PC-3 (cell line): ENCODE results near the gene LUC7L. TPM values are rescaled to one million over a fixed set of nuclear protein-coding genes. Genes with fewer than 3 reads are reported as not detected.
"Not testable (repeated sequence)": the region's sequence is repeated elsewhere in the genome, so short reads cannot be mapped to it uniquely, and the experiment has no call there.

Experiments used
- ATAC-seq: fragments of 200-7000 bp; cut with Tn5 transposase; 2 replicates; pipeline ENCODE4 v1.9.1; 2020; ENCODE audit warnings: mild to moderate bottlenecking, moderate library complexity
- BruUV-seq: library from RNA; stranded (reverse); fragments of 400-500 nt; replicated peaks from 2 replicates; lab custom pipeline; 2021; lab: Mats Ljungman, UMichigan
- CTCF ChIA-PET: fragments of 300-600 bp; sonication (Branson Sonifier 250); formaldehyde crosslinking; loops from one replicate; lab custom pipeline; 2022; ENCODE audit warnings: antibody characterized with exemption; lab: Charles Lee
- POLR2A ChIA-PET: fragments of 300-600 bp; sonication (Branson Sonifier 250); formaldehyde crosslinking; loops from one replicate; lab custom pipeline; 2022; ENCODE audit warnings: antibody characterized with exemption; ENCODE audit not compliant: unreplicated experiment; lab: Charles Lee
- DNase-seq: peaks from one replicate; pipeline ENCODE4 v3.0.0-alpha.2; 2015
- H2AFZ ChIP-seq: fragments of 300-600 bp; sonication (generic); 2 replicates; pipeline ENCODE4 v1.6.0; 2016; ENCODE audit warnings: antibody characterized with exemption, low read length
- H3F3A ChIP-seq: fragments of 300-600 bp; sonication (generic); one replicate; pipeline ENCODE4 v1.6.0; 2017; ENCODE audit warnings: antibody characterized with exemption, low read length, control low read depth, mild to moderate bottlenecking; ENCODE audit not compliant: unreplicated experiment
- H3K27ac ChIP-seq: fragments of 300-600 bp; sonication (generic); 2 replicates; pipeline ENCODE4 v1.5.1; 2016; ENCODE audit warnings: mild to moderate bottlenecking, low read length
- H3K27me3 ChIP-seq: fragments of 300-600 bp; sonication (generic); 2 replicates; pipeline ENCODE4 v1.6.1; 2016; ENCODE audit warnings: low read length, mixed read lengths
- H3K36me3 ChIP-seq: fragments of 300-600 bp; sonication (generic); 2 replicates; pipeline ENCODE4 v1.6.1; 2016; ENCODE audit warnings: low read depth, mixed run types, low read length, mixed read lengths
- H3K4me1 ChIP-seq: fragments of 300-600 bp; sonication (generic); 2 replicates; pipeline ENCODE4 v1.5.1; 2016; ENCODE audit warnings: low read length; ENCODE audit not compliant: insufficient read depth
- H3K4me2 ChIP-seq: fragments of 300-600 bp; sonication (generic); 2 replicates; pipeline ENCODE4 v1.6.0; 2016; ENCODE audit warnings: low read length
- H3K4me3 ChIP-seq: fragments of 300-600 bp; sonication (generic); 2 replicates; pipeline ENCODE4 v1.5.1; 2016; ENCODE audit warnings: mild to moderate bottlenecking, low read length, mixed read lengths
- H3K79me2 ChIP-seq: fragments of 300-600 bp; sonication (generic); 2 replicates; pipeline ENCODE4 v1.6.1; 2017; ENCODE audit warnings: low read length, mixed read lengths
- H3K9ac ChIP-seq: fragments of 300-600 bp; sonication (generic); 2 replicates; pipeline ENCODE4 v1.6.0; 2016; ENCODE audit warnings: mild to moderate bottlenecking, low read length
- H3K9me2 ChIP-seq: fragments of 300-600 bp; sonication (generic); replicated peaks from 2 replicates; pipeline ENCODE4 v1.6.1; 2016; ENCODE audit warnings: mixed run types, low read length, mixed read lengths
- H3K9me3 ChIP-seq: fragments of 300-600 bp; sonication (generic); 2 replicates; pipeline ENCODE4 v1.6.1; 2016; ENCODE audit warnings: low read length, mixed read lengths
- H4K20me1 ChIP-seq: fragments of 300-600 bp; sonication (generic); 2 replicates; pipeline ENCODE4 v1.6.1; 2016; ENCODE audit warnings: low read length, mixed read lengths
- EZH2 ChIP-seq: fragments of 300-600 bp; sonication (generic); IDR thresholded peaks from one replicate; pipeline ENCODE4 v1.6.1; 2017; ENCODE audit warnings: antibody characterized with exemption, mild to moderate bottlenecking, low read length; ENCODE audit not compliant: unreplicated experiment
- EZH2phosphoT487 ChIP-seq: fragments of 300-600 bp; sonication (generic); IDR thresholded peaks from 2 replicates; pipeline ENCODE4 v1.6.1; 2018; ENCODE audit warnings: mild to moderate bottlenecking, antibody characterized with exemption, low read length, borderline replicate concordance
- intact Hi-C: fragments of 100-400 bp; cut with micrococcal nuclease; formaldehyde crosslinking; loops from 2 replicates; pipeline ENCODE4 v1.9.0; 2023
- total RNA-seq: library from RNA; depleted of rRNA; stranded (reverse); fragments of >200 nt; gene quantifications from 2 replicates; pipeline ENCODE4 v1.2.3, GENCODE V29; 2014
- TF ChIP-seq, protein P1 (sequence below): fragments of 300-600 bp; sonication (generic); conservative IDR thresholded peaks from 2 replicates; pipeline ENCODE4 v1.5.1; 2017; ENCODE audit warnings: antibody characterized with exemption, low read depth, mild to moderate bottlenecking, low read length

LUC7L gene
- total RNA-seq, 1 experiment from 2014 or later = 46.0 TPM

DNA sequence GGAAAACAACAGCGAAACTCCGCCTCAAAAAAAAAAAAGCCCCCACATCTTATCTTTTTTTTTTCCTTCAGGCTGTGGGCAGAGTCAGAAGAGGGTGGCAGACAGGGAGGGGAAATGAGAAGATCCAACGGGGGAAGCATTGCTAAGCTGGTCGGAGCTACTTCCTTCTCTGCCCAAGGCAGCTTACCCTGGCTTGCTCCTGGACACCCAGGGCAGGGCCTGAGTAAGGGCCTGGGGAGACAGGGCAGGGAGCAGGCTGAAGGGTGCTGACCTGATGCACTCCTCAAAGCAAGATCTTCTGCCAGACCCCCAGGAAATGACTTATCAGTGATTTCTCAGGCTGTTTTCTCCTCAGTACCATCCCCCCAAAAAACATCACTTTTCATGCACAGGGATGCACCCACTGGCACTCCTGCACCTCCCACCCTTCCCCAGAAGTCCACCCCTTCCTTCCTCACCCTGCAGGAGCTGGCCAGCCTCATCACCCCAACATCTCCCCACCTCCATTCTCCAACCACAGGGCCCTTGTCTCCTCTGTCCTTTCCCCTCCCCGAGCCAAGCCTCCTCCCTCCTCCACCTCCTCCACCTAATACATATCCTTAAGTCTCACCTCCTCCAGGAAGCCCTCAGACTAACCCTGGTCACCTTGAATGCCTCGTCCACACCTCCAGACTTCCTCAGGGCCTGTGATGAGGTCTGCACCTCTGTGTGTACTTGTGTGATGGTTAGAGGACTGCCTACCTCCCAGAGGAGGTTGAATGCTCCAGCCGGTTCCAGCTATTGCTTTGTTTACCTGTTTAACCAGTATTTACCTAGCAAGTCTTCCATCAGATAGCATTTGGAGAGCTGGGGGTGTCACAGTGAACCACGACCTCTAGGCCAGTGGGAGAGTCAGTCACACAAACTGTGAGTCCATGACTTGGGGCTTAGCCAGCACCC lies 54.0 kb downstream of the LUC7L start:
- Histone ChIP-seq H3K9ac (no peak overlapping the region), H3K27me3 (peaks cover 17% of the 10 kb centered on the region), H3F3A (no peaks in the 10 kb centered on the region), H3K4me3 (no peak overlapping the region), H3K36me3 (no peaks in the 10 kb centered on the region), H4K20me1 (no peaks in the 10 kb centered on the region), H3K9me3 (no peaks in the 10 kb centered on the region), H3K4me1 (no peaks in the 10 kb centered on the region), H2AFZ (no peak overlapping the region), H3K79me2 (no peaks in the 10 kb centered on the region), H3K4me2 (no peak overlapping the region), H3K27ac (no peak overlapping the region), H3K9me2 (no peaks in the 10 kb centered on the region)
- ATAC-seq (no peak), DNase-seq (no peak)
- CTCF ChIA-PET = no interaction called here
- POLR2A ChIA-PET = no interaction called here
- BruUV-seq = no TSS peak
- intact Hi-C loops = no loop called here
- no peak for TF ChIP-seq EZH2phosphoT487
- TF ChIP-seq EZH2 = no peak
- TF ChIP-seq, protein P1, sequence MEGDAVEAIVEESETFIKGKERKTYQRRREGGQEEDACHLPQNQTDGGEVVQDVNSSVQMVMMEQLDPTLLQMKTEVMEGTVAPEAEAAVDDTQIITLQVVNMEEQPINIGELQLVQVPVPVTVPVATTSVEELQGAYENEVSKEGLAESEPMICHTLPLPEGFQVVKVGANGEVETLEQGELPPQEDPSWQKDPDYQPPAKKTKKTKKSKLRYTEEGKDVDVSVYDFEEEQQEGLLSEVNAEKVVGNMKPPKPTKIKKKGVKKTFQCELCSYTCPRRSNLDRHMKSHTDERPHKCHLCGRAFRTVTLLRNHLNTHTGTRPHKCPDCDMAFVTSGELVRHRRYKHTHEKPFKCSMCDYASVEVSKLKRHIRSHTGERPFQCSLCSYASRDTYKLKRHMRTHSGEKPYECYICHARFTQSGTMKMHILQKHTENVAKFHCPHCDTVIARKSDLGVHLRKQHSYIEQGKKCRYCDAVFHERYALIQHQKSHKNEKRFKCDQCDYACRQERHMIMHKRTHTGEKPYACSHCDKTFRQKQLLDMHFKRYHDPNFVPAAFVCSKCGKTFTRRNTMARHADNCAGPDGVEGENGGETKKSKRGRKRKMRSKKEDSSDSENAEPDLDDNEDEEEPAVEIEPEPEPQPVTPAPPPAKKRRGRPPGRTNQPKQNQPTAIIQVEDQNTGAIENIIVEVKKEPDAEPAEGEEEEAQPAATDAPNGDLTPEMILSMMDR = no peak

DNA sequence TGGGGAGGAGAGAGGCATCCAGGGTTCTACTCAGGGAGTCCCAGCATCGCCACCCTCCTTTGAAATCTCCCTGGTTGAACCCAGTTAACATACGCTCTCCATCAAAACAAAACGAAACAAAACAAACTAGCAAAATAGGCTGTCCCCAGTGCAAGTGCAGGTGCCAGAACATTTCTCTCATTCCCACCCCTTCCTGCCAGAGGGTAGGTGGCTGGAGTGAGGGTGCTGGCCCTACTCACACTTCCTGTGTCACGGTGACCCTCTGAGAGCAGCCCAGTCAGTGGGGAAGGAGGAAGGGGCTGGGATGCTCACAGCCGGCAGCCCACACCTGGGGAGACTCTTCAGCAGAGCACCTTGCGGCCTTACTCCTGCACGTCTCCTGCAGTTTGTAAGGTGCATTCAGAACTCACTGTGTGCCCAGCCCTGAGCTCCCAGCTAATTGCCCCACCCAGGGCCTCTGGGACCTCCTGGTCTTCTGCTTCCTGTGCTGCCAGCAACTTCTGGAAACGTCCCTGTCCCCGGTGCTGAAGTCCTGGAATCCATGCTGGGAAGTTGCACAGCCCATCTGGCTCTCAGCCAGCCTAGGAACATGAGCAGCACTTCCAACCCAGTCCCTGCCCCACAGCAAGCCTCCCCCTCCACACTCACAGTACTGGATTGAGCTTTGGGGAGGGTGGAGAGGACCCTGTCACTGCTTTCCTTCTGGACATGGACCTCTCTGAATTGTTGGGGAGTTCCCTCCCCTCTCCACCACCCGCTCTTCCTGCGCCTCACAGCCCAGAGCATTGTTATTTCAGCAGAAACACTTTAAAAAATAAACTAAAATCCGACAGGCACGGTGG lies 55.1 kb downstream of the LUC7L start:
- H3K79me2 ChIP-seq, POLR2A ChIA-PET, H3K4me1 ChIP-seq, CTCF ChIA-PET, H3K9me2 ChIP-seq, H3K4me3 ChIP-seq, H3K36me3 ChIP-seq, ATAC-seq, H3K27ac ChIP-seq, intact Hi-C loops, BruUV-seq, H2AFZ ChIP-seq, DNase-seq, H4K20me1 ChIP-seq, H3K4me2 ChIP-seq, H3F3A ChIP-seq, H3K9me3 ChIP-seq, H3K9ac ChIP-seq: not testable (repeated sequence)
- H3K27me3 ChIP-seq = peaks cover 17% of the 10 kb centered on the region

DNA sequence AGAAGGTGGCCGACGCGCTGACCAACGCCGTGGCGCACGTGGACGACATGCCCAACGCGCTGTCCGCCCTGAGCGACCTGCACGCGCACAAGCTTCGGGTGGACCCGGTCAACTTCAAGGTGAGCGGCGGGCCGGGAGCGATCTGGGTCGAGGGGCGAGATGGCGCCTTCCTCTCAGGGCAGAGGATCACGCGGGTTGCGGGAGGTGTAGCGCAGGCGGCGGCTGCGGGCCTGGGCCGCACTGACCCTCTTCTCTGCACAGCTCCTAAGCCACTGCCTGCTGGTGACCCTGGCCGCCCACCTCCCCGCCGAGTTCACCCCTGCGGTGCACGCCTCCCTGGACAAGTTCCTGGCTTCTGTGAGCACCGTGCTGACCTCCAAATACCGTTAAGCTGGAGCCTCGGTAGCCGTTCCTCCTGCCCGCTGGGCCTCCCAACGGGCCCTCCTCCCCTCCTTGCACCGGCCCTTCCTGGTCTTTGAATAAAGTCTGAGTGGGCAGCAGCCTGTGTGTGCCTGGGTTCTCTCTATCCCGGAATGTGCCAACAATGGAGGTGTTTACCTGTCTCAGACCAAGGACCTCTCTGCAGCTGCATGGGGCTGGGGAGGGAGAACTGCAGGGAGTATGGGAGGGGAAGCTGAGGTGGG lies 55.9 kb downstream of the LUC7L start:
- intact Hi-C loops = not testable (repeated sequence)
- peaks cover 17% of the 10 kb centered on the region for H3K27me3 ChIP-seq

DNA sequence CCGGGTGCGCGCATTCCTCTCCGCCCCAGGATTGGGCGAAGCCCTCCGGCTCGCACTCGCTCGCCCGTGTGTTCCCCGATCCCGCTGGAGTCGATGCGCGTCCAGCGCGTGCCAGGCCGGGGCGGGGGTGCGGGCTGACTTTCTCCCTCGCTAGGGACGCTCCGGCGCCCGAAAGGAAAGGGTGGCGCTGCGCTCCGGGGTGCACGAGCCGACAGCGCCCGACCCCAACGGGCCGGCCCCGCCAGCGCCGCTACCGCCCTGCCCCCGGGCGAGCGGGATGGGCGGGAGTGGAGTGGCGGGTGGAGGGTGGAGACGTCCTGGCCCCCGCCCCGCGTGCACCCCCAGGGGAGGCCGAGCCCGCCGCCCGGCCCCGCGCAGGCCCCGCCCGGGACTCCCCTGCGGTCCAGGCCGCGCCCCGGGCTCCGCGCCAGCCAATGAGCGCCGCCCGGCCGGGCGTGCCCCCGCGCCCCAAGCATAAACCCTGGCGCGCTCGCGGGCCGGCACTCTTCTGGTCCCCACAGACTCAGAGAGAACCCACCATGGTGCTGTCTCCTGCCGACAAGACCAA lies 56.8 kb downstream of the LUC7L start, which contains the start of gene HBA2:
TSS of gene HBA2 (plus strand) at position 503 of the 568 bp plus-strand sequence. CDS start at position 540, 37 bp downstream.
- CTCF ChIA-PET, DNase-seq, H3F3A ChIP-seq, H3K9me3 ChIP-seq, H2AFZ ChIP-seq, H3K4me3 ChIP-seq, H3K9ac ChIP-seq, H3K4me1 ChIP-seq, POLR2A ChIA-PET, intact Hi-C loops, H3K9me2 ChIP-seq, ATAC-seq, H3K79me2 ChIP-seq, H3K36me3 ChIP-seq, H3K4me2 ChIP-seq, H3K27ac ChIP-seq, H4K20me1 ChIP-seq, H3K27me3 ChIP-seq, BruUV-seq: not testable (repeated sequence)

More for the DNA sequence above, 55.9 kb downstream of the LUC7L start:
- H3K79me2 ChIP-seq, H3K9me3 ChIP-seq, H3K9ac ChIP-seq, H3K9me2 ChIP-seq, CTCF ChIA-PET, POLR2A ChIA-PET, H4K20me1 ChIP-seq, H3K36me3 ChIP-seq, H3K27ac ChIP-seq, H3K4me1 ChIP-seq, H3K4me3 ChIP-seq, BruUV-seq, ATAC-seq, H3K4me2 ChIP-seq, DNase-seq, H2AFZ ChIP-seq, H3F3A ChIP-seq: not testable (repeated sequence)
